Panc1 (cell line): ENCODE results near the gene SMIM7.

ENCODE experiments used
- CTCF ChIP-seq: fragments of 450-650 bp; IDR thresholded peaks from 2 replicates; pipeline ENCODE4 v1.5.1; 2017; ENCODE audit warnings: mild to moderate bottlenecking
- POLR2AphosphoS5 ChIP-seq: IDR thresholded peaks from 2 replicates; pipeline ENCODE4 v1.6.1; 2012; ENCODE audit warnings: mild to moderate bottlenecking, low read depth, low read length, moderate library complexity
- TF ChIP-seq, protein P1 (sequence below), 2 experiments: IDR thresholded peaks; 2 replicates each; pipeline ENCODE4 v1.6.1; 2011 to 2012; ENCODE audit warnings: low read depth in 2 of 2, control low read depth in 1 of 2, low read length in 1 of 2, mild to moderate bottlenecking in 1 of 2, moderate library complexity in 1 of 2; ENCODE audit not compliant: insufficient read depth in 1 of 2

DNA sequence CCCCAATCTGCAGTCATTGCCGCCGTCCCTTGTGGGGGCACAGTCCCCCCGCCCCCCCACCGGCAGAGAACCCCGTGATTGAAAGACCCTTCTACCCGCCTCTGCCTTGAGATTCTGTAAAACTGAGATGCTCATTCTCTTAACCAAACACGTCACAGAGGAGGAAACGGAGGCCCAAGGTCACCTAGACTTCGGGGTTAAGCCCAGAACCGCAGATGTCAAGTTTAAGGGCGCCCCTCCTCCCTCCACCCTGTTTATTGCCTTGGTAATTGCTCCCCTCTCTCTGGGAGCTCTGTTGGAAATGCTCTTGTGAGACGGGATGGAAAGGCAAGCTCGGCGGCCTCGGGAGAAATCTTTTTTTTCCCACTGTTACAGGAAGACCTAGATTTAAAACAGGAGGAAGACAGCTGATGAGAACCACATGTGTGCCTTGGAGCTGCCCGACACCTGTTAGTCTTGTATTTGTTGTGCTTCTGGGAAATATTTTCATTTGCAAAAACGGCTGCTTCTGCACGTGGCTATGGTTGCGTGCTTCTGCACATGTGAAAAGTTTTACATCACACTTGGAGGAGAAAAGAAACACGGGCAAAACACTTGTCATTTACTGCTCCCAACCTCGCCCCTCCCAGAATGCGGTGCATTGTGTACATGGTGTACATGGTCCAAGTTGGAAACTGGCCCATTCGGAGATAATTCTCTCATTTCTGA, 30.8 kb downstream of the SMIM7 start:
- TF ChIP-seq CTCF = no peak
- TF ChIP-seq, protein P1, sequence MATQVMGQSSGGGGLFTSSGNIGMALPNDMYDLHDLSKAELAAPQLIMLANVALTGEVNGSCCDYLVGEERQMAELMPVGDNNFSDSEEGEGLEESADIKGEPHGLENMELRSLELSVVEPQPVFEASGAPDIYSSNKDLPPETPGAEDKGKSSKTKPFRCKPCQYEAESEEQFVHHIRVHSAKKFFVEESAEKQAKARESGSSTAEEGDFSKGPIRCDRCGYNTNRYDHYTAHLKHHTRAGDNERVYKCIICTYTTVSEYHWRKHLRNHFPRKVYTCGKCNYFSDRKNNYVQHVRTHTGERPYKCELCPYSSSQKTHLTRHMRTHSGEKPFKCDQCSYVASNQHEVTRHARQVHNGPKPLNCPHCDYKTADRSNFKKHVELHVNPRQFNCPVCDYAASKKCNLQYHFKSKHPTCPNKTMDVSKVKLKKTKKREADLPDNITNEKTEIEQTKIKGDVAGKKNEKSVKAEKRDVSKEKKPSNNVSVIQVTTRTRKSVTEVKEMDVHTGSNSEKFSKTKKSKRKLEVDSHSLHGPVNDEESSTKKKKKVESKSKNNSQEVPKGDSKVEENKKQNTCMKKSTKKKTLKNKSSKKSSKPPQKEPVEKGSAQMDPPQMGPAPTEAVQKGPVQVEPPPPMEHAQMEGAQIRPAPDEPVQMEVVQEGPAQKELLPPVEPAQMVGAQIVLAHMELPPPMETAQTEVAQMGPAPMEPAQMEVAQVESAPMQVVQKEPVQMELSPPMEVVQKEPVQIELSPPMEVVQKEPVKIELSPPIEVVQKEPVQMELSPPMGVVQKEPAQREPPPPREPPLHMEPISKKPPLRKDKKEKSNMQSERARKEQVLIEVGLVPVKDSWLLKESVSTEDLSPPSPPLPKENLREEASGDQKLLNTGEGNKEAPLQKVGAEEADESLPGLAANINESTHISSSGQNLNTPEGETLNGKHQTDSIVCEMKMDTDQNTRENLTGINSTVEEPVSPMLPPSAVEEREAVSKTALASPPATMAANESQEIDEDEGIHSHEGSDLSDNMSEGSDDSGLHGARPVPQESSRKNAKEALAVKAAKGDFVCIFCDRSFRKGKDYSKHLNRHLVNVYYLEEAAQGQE (IDR thresholded peaks at IDR 0.05; ENCODE audit: insufficient read depth in 1 of 2, low read depth in 2 of 2, low read length in 1 of 2) = no peak
- TF ChIP-seq POLR2AphosphoS5 = no peak
